ENCODE results near the gene PRRT1B.
A peak's percentile ranks its signal among the peaks of the same experiment; 100 is the strongest.

Gene PRRT1B

DNA sequence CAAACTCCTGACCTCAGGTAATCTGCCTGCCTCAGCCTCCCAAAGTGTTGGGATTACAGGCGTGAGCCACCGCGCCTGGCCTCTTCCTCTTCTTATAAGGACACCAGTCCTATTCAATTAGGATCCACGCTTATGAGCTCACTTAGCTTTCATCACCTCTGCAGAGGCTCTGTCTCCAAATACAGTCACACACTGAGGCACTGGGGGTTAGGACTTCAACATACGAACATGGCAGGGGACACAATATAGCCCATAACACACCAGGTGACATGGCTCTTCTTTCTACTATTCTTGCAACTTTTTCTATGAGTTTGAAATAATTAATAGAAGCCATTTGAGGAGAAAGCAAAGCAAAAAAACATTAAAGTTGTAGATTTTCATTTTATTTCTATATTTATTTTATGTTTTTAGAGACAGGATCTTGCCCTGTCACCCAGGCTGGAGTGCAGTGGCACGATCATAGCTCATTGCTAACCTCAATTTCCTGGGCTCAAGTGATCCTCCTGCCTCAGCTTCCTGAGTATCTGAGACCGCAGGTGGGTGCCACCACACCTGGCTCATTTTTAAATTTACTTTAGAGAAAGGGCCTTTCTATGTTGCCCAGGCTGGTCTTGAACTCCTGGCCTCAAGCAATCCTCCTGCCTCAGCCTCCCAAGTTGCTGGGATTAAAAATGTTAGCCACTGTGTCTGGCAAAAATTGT is 6.0 kb upstream of the PRRT1B start:
- Histone ChIP-seq H3K14ac (ENCODE audit: low read length) (no peak overlapping the region), H4K91ac (ENCODE audit: low read depth, low read length) (no peak overlapping the region), H2AFZ (ENCODE audit: insufficient read depth, low read length, poor library complexity) (no peak overlapping the region), H2BK12ac (ENCODE audit: low read length) (no peak overlapping the region), H3K36me3 (ENCODE audit: control insufficient read depth in 1 of 2, insufficient read depth in 2 of 2, low read length in 2 of 2) (no peaks in the 10 kb centered on the region), H3K4me3 (ENCODE audit: low read depth, low read length) (no peak overlapping the region), H3K18ac (ENCODE audit: low read length) (no peak overlapping the region), H3K4me1 (ENCODE audit: control insufficient read depth in 1 of 2, insufficient read depth in 2 of 2, low read length in 2 of 2) (no peaks in the 10 kb centered on the region), H3K4me2 (ENCODE audit: low read length) (no peak overlapping the region), H4K8ac (ENCODE audit: low read depth, low read length) (no peak overlapping the region), H3K27me3 (ENCODE audit: insufficient read depth, low read length) (no peaks in the 10 kb centered on the region), H3K79me1 (ENCODE audit: low read length) (no peaks in the 10 kb centered on the region), H3K9me3 (ENCODE audit: insufficient read depth, low read depth, low read length) (peaks cover 5% of the 10 kb centered on the region), H3K23ac (ENCODE audit: low read length) (no peak overlapping the region), H3K4ac (ENCODE audit: low read depth, low read length) (no peak overlapping the region), H4K12ac (ENCODE audit: low read depth, low read length) (no peak overlapping the region), H2BK120ac (ENCODE audit: insufficient read depth, low read length, poor library complexity) (no peak overlapping the region), H2AK5ac (ENCODE audit: low read length) (no peak overlapping the region), H2BK5ac (ENCODE audit: low read depth, low read length, poor library complexity) (no peak overlapping the region), H3K27ac (ENCODE audit: low read depth, low read length) (no peak overlapping the region), H3K79me2 (ENCODE audit: control insufficient read depth, insufficient read depth, low read length, poor library complexity) (no peaks in the 10 kb centered on the region), H3K9ac (ENCODE audit: low read length) (no peak overlapping the region)
- no peak for DNase-seq
- WGBS (ENCODE audit: extremely low coverage, insufficient coverage, insufficient read length), result no CpG with 5 or more reads among the region's 7 CpGs

DNA sequence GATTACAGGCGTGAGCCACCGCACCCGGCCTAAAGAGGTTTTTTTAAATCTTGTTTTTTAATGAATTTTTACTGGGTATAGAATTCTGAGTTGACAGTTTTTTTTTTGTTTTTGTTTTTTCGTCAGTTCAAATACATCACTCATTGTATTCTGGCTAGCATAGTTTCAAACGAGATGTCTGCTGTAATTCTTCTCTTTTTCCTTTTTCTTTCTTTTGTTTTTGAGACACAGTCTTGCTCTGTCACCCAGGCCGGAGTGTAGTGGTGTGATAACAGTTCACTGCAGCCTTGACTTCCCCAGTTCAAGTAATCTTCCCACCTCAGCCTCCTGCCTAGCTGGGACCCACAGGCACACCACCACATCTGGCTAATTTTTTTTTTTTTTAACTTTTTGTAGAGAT is 2.2 kb upstream of the PRRT1B start:
- Histone ChIP-seq H2BK5ac (ENCODE audit: low read depth, low read length, poor library complexity) (no peak overlapping the region), H3K18ac (ENCODE audit: low read length) (no peak overlapping the region), H3K27me3 (ENCODE audit: insufficient read depth, low read length) (peaks cover 2% of the 10 kb centered on the region), H4K91ac (ENCODE audit: low read depth, low read length) (no peak overlapping the region), H4K8ac (ENCODE audit: low read depth, low read length) (no peak overlapping the region), H3K9ac (ENCODE audit: low read length) (no peak overlapping the region), H3K4me2 (ENCODE audit: low read length) (no peak overlapping the region), H3K9me3 (ENCODE audit: insufficient read depth, low read depth, low read length) (peaks cover 6% of the 10 kb centered on the region), H3K79me1 (ENCODE audit: low read length) (peaks cover 2% of the 10 kb centered on the region), H3K79me2 (ENCODE audit: control insufficient read depth, insufficient read depth, low read length, poor library complexity) (no peaks in the 10 kb centered on the region), H2AFZ (ENCODE audit: insufficient read depth, low read length, poor library complexity) (no peak overlapping the region), H3K4me1 (ENCODE audit: control insufficient read depth in 1 of 2, insufficient read depth in 2 of 2, low read length in 2 of 2) (peaks cover 0 to 4% of the 10 kb centered on the region in 2 experiments), H3K36me3 (ENCODE audit: control insufficient read depth in 1 of 2, insufficient read depth in 2 of 2, low read length in 2 of 2) (no peaks in the 10 kb centered on the region), H3K4me3 (ENCODE audit: low read depth, low read length) (no peak overlapping the region), H3K27ac (ENCODE audit: low read depth, low read length) (no peak overlapping the region), H2BK12ac (ENCODE audit: low read length) (no peak overlapping the region), H3K14ac (ENCODE audit: low read length) (no peak overlapping the region), H3K4ac (ENCODE audit: low read depth, low read length) (no peak overlapping the region), H2BK120ac (ENCODE audit: insufficient read depth, low read length, poor library complexity) (no peak overlapping the region), H4K12ac (ENCODE audit: low read depth, low read length) (no peak overlapping the region), H2AK5ac (ENCODE audit: low read length) (no peak overlapping the region), H3K23ac (ENCODE audit: low read length) (no peak overlapping the region)
- no CpG with 5 or more reads among the region's 6 CpGs for WGBS (ENCODE audit: extremely low coverage, insufficient coverage, insufficient read length)
- no peak for DNase-seq

DNA sequence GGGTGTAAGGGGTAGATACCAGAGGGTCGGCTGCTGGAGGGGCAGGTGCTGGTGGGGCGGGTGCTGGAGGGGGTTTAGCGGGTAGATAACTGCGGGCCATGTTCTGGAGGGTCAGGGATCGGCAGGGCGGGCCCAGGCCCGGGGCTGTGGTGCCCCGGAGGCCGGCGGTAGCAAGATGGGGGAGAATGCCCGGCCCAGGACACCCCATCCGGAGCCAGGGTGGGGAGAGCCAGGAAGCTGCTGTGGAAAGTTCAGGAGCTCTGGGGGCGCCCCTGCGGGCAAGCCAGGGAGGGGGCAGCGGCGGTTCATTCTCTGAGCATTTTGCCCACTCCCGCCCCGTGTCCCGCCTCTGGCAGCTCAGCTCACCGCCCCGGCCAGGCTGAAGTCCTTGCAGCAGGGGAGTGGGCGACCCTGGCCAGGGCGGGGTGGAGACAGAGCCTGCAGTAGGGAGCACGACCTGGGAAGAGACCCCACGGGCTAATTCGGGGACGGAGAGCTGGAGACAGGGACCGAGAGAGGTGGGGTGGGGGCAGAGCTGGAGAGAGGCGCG is 538 bp downstream of the PRRT1B start:
- Histone ChIP-seq H3K4me3 (ENCODE audit: low read depth, low read length) (no peak overlapping the region), H3K27me3 (ENCODE audit: insufficient read depth, low read length) (peaks cover 2% of the 10 kb centered on the region), H3K79me2 (ENCODE audit: control insufficient read depth, insufficient read depth, low read length, poor library complexity) (no peaks in the 10 kb centered on the region), H3K14ac (ENCODE audit: low read length) (peak overlapping the region; percentile 16), H2AK5ac (ENCODE audit: low read length) (no peak overlapping the region), H3K18ac (ENCODE audit: low read length) (no peak overlapping the region), H3K9ac (ENCODE audit: low read length) (no peak overlapping the region), H3K79me1 (ENCODE audit: low read length) (peaks cover 2% of the 10 kb centered on the region), H3K36me3 (ENCODE audit: control insufficient read depth in 1 of 2, insufficient read depth in 2 of 2, low read length in 2 of 2) (no peaks in the 10 kb centered on the region), H3K9me3 (ENCODE audit: insufficient read depth, low read depth, low read length) (peaks cover 6% of the 10 kb centered on the region), H3K4me2 (ENCODE audit: low read length) (peak overlapping the region; percentile 56), H3K23ac (ENCODE audit: low read length) (no peak overlapping the region), H4K91ac (ENCODE audit: low read depth, low read length) (peak overlapping the region; percentile 50), H4K8ac (ENCODE audit: low read depth, low read length) (peak overlapping the region; percentile 2), H2BK120ac (ENCODE audit: insufficient read depth, low read length, poor library complexity) (peak overlapping the region; percentile 70), H2BK12ac (ENCODE audit: low read length) (no peak overlapping the region), H2AFZ (ENCODE audit: insufficient read depth, low read length, poor library complexity) (peak overlapping the region; percentile 17), H2BK5ac (ENCODE audit: low read depth, low read length, poor library complexity) (no peak overlapping the region), H3K4ac (ENCODE audit: low read depth, low read length) (no peak overlapping the region), H3K4me1 (ENCODE audit: control insufficient read depth in 1 of 2, insufficient read depth in 2 of 2, low read length in 2 of 2) (peaks cover 0 to 4% of the 10 kb centered on the region in 2 experiments), H4K12ac (ENCODE audit: low read depth, low read length) (no peak overlapping the region), H3K27ac (ENCODE audit: low read depth, low read length) (no peak overlapping the region)
- no CpG with 5 or more reads among the region's 30 CpGs for WGBS (ENCODE audit: extremely low coverage, insufficient coverage, insufficient read length)
- no peak for DNase-seq

DNA sequence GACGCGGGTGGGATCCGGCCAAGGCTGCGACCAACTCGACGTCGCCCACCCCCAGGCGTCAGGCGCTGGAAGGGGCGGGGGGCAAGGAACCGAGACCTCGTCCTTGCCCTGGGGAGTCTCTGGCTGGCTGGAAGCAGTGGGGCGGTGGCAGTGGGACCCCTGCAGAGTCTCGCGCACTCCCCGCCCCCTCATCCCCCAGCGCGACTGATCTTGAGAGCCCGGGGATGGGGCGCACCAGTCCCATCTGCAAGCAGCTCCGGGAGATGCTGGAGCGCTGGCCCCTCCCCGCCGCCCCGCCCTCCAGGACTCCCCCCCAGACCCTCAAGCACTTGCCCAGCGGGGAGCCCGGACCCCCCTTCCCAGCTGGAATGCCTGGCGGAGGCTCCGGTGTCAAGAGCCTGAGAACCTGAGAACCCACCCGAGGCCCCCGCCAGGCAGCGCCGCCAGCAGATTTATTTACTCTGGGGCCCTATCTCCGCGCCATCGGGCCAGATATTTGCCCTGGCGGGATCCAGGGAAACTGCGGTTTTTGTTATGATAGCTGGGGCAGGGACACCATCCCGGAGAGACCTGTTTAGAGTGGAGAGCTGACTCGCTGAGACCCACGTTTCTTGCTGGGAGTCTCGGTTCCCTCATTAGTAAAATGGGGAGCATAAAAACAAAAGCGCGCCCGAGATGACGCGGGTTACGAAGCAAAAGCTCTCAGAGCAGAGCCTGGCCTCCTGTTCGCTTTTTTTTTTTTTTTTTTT is 1.2 kb downstream of the PRRT1B start:
- no peaks in the 10 kb centered on the region for H3K79me2 ChIP-seq (ENCODE audit: control insufficient read depth, insufficient read depth, low read length, poor library complexity)
- no peak overlapping the region for H3K23ac ChIP-seq (ENCODE audit: low read length)
- WGBS (ENCODE audit: extremely low coverage, insufficient coverage, insufficient read length), result no CpG with 5 or more reads among the region's 49 CpGs
- no peak overlapping the region for H2AFZ ChIP-seq (ENCODE audit: insufficient read depth, low read length, poor library complexity)
- H4K12ac ChIP-seq (ENCODE audit: low read depth, low read length), result no peak overlapping the region
- H3K79me1 ChIP-seq (ENCODE audit: low read length), result peaks cover 2% of the 10 kb centered on the region
- H3K9me3 ChIP-seq (ENCODE audit: insufficient read depth, low read depth, low read length), result peaks cover 6% of the 10 kb centered on the region
- H3K4me2 ChIP-seq (ENCODE audit: low read length), result peak overlapping the region; percentile 56
- H3K27ac ChIP-seq (ENCODE audit: low read depth, low read length), result peak overlapping the region; percentile 16
- H3K9ac ChIP-seq (ENCODE audit: low read length), result no peak overlapping the region
- no peak overlapping the region for H3K4ac ChIP-seq (ENCODE audit: low read depth, low read length)
- no peak overlapping the region for H2BK12ac ChIP-seq (ENCODE audit: low read length)
- peaks cover 2% of the 10 kb centered on the region for H3K27me3 ChIP-seq (ENCODE audit: insufficient read depth, low read length)
- peak overlapping the region; percentile 50 for H4K91ac ChIP-seq (ENCODE audit: low read depth, low read length)
- H3K4me3 ChIP-seq (ENCODE audit: low read depth, low read length), result no peak overlapping the region
- peaks cover 0 to 4% of the 10 kb centered on the region in 2 experiments for H3K4me1 ChIP-seq (ENCODE audit: control insufficient read depth in 1 of 2, insufficient read depth in 2 of 2, low read length in 2 of 2)
- peak; percentile 65 to 81 for DNase-seq
- no peak overlapping the region for H3K18ac ChIP-seq (ENCODE audit: low read length)
- peak overlapping the region; percentile 21 for H2BK5ac ChIP-seq (ENCODE audit: low read depth, low read length, poor library complexity)
- H3K36me3 ChIP-seq (ENCODE audit: control insufficient read depth in 1 of 2, insufficient read depth in 2 of 2, low read length in 2 of 2), result no peaks in the 10 kb centered on the region
- H3K14ac ChIP-seq (ENCODE audit: low read length), result peak overlapping the region; percentile 16
- H2BK120ac ChIP-seq (ENCODE audit: insufficient read depth, low read length, poor library complexity), result peak overlapping the region; percentile 70
- H2AK5ac ChIP-seq (ENCODE audit: low read length), result no peak overlapping the region
- peak overlapping the region; percentile 2 for H4K8ac ChIP-seq (ENCODE audit: low read depth, low read length)

All from trophoblast cell (in vitro differentiated cells and primary cell).